ENCODE measurements around the gene AKT2.

The AKT2 gene

DNA sequence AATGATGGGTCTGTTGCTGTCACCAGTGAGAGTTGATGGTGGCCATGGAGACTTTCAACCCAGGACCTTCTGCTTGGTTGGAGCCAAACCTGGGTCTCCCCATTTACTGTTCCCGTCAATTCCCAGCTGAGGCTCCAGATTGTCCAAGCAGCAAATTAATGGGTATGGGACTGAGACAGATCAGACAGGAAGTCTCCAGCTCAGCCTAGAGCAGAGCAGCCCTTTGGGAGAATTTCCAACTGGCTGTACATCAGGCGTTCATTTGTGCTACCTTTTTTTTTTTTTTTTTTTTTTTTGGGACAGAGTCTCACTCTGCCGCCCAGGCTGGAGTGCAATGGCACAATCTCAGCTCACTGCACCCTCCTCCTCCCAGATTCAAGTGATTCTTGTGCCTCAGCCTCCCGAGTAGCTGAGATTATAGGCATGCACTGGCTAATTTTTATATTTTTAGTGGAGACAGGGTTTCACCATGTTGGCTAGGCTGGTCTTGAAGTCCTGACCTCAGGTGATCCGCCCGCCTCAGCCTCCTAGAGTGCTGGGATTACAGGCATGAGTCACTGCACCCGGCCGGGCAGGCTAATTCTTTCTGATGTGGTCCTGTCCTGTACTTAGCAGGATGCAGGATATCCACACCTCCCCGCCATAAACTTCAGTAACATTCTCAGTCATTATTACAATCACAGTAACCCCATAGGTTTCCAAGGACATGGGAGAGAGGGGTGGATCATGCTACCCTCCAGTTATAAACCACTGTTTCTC, 84.6 kb downstream of the AKT2 start:
- H3K9me3 ChIP-seq: no peaks in the 10 kb centered on the region
- H3K4me1 ChIP-seq: no peaks in the 10 kb centered on the region
- TF ChIP-seq Cebpa-rat (IDR thresholded peaks at IDR 0.05): no peak
- no peak overlapping the region for H3K9ac ChIP-seq
- H3K27ac ChIP-seq: no peak overlapping the region
- H3K4me2 ChIP-seq: no peak overlapping the region
- H4K20me1 ChIP-seq: 0 out of 2 replicates have a peak, but pooled peaks cover 5% of the 10 kb centered on the region
- H3K36me3 ChIP-seq: peaks cover 54% of the 10 kb centered on the region; the same call in 1 of the 2 replicates
- H3K4me3 ChIP-seq: no peak overlapping the region
- no peaks in the 10 kb centered on the region for H3K27me3 ChIP-seq

- 0 out of 2 replicates have a peak, but pooled peaks cover 5% of the 10 kb centered on the region for H4K20me1 ChIP-seq
- H3K27me3 ChIP-seq: no peaks in the 10 kb centered on the region
- peaks cover 34% of the 10 kb centered on the region; the same call in 1 of the 2 replicates for H3K36me3 ChIP-seq
- no peak overlapping the region for H3K4me2 ChIP-seq
- H3K4me3 ChIP-seq: no peak overlapping the region
- H3K9me3 ChIP-seq: no peaks in the 10 kb centered on the region
- no peak for TF ChIP-seq Cebpa-rat (IDR thresholded peaks at IDR 0.05)
- no peak overlapping the region for H3K9ac ChIP-seq
- H3K27ac ChIP-seq: no peak overlapping the region
- H3K4me1 ChIP-seq: peaks cover 4% of the 10 kb centered on the region; the same call in 1 of the 2 replicates
Observed at GRCh38 chr19:40198272-40198990, 86.7 kb downstream of the AKT2 start.

DNA sequence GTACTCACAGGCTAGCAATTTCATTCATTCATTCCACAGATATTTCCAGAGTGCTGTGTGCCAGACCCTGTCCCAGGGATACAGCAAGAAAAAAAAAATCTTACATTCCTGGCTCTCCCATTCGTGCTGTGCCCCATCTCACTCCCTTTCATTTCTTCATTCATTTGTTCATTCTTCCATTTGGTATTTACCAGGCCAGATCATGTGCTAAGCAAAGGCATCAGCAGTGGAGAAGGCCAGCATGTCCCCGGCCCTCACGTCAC, 91.6 kb downstream of the AKT2 start:
- H3K27ac ChIP-seq: no peak overlapping the region
- peaks cover 18% of the 10 kb centered on the region; the same call in 1 of the 2 replicates for H4K20me1 ChIP-seq
- no peak for TF ChIP-seq Cebpa-rat (IDR thresholded peaks at IDR 0.05)
- H3K9me3 ChIP-seq: no peaks in the 10 kb centered on the region
- peaks cover 11% of the 10 kb centered on the region; the same call in 1 of the 2 replicates for H3K36me3 ChIP-seq
- peaks cover 32% of the 10 kb centered on the region for H3K4me1 ChIP-seq
- no peak overlapping the region for H3K9ac ChIP-seq
- H3K4me2 ChIP-seq: peak overlapping the region; percentile 99
- H3K4me3 ChIP-seq: no peak overlapping the region
- no peaks in the 10 kb centered on the region for H3K27me3 ChIP-seq

DNA sequence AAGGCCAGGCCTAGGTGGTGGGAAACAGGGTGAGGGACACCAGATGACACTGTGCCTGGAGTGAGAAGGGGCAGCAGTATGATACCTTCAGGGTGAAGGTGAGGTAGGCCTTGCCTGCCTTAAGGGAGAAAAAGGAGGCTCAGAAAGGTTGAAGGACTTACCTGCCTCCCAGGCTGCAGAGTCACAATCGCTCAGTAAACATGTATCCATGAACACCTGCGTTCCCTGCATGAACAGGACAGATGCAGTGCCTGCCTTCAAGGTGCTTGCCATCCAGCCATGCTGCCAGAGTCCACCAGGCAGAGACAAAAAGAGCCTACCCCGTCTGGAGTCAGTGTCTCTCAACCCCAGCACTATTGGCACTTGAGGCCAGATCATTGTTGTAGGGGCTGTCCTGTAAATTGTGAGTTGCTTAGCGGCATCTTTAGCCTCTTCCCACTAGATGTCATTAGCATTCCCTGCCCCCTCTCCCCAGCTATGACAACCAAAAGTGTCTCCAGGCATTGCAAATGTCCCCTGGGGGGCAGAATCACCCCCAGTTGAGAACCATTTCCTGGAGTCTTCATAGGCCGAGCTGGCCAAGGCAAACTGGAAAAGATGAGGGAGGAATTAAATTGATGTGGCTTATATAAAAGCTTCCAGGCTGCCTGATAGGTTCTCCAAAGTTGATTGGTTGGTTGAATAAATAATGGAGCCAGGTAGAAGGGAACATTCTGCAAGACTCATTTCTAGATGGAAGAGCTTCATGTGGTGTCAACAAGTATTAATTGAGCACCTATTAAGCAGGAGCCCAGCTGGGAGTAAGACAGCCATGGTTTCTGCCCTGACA, 92.2 kb downstream of the AKT2 start:
- TF ChIP-seq Cebpa-rat (IDR thresholded peaks at IDR 0.05): no peak
- no peaks in the 10 kb centered on the region for H3K27me3 ChIP-seq
- no peaks in the 10 kb centered on the region for H3K9me3 ChIP-seq
- no peak overlapping the region for H3K27ac ChIP-seq
- H3K4me2 ChIP-seq: peak overlapping the region; percentile 99
- peak overlapping the region; percentile 99 for H3K4me3 ChIP-seq
- H3K4me1 ChIP-seq: peaks cover 32% of the 10 kb centered on the region
- H4K20me1 ChIP-seq: peaks cover 18% of the 10 kb centered on the region; the same call in 1 of the 2 replicates
- H3K36me3 ChIP-seq: peaks cover 6% of the 10 kb centered on the region; the same call in 1 of the 2 replicates
- no peak overlapping the region for H3K9ac ChIP-seq

GRCh38 chr19:40191836-40192646, 93.1 kb downstream of the AKT2 start:
- Histone ChIP-seq H3K4me2 (peak overlapping the region; percentile 99), H3K9ac (peak overlapping the region; percentile 93), H3K4me1 (peaks cover 32% of the 10 kb centered on the region), H3K27ac (peak overlapping the region; percentile 91; the same call in 1 of the 2 replicates), H3K9me3 (no peaks in the 10 kb centered on the region), H3K27me3 (no peaks in the 10 kb centered on the region), H3K36me3 (no peaks in the 10 kb centered on the region; the same call in 1 of the 2 replicates), H4K20me1 (peaks cover 18% of the 10 kb centered on the region; the same call in 1 of the 2 replicates), H3K4me3 (peak overlapping the region; percentile 99)
- TF ChIP-seq Cebpa-rat (IDR thresholded peaks at IDR 0.05): no peak

- H3K27ac ChIP-seq: peak within 1 kb of the TSS; percentile 91
- no peak for TF ChIP-seq Cebpa-rat (IDR thresholded peaks at IDR 0.05)
- H3K9ac ChIP-seq: peak within 1 kb of the TSS; percentile 93
Observed at GRCh38 chr19:40190891-40191835, 94.0 kb downstream of the AKT2 start, which contains the start of gene MAP3K10. TSS of gene MAP3K10 (plus strand) at chr19:40191426. CDS start at chr19:40192032, 606 bp downstream.

GRCh38 chr19:40184273-40184672, 100.9 kb downstream of the AKT2 start:
- TF ChIP-seq Cebpa-rat (IDR thresholded peaks at IDR 0.05): no peak
- Histone ChIP-seq H4K20me1 (no peaks in the 10 kb centered on the region), H3K4me2 (no peak overlapping the region)

More at GRCh38 chr19:40190891-40191835, 94.0 kb downstream of the AKT2 start, which contains the start of gene MAP3K10:
- Histone ChIP-seq H3K9me3 (no peaks in the 10 kb centered on the region), H4K20me1 (peaks cover 18% of the 10 kb centered on the region; the same call in 1 of the 2 replicates), H3K36me3 (no peaks in the 10 kb centered on the region), H3K4me3 (peak within 1 kb of the TSS; percentile 99), H3K4me2 (peak within 1 kb of the TSS; percentile 99), H3K27me3 (no peaks in the 10 kb centered on the region), H3K4me1 (peaks cover 32% of the 10 kb centered on the region)

More at GRCh38 chr19:40184273-40184672, 100.9 kb downstream of the AKT2 start:
- no peak overlapping the region for H3K27ac ChIP-seq
- no peaks in the 10 kb centered on the region for H3K27me3 ChIP-seq
- no peaks in the 10 kb centered on the region for H3K9me3 ChIP-seq
- no peak overlapping the region for H3K4me3 ChIP-seq
- H3K9ac ChIP-seq: no peak overlapping the region
- H3K4me1 ChIP-seq: 0 out of 2 replicates have a peak, but pooled peaks cover 5% of the 10 kb centered on the region
- H3K36me3 ChIP-seq: no peaks in the 10 kb centered on the region

Data from BLaER1 (cell line).